ENCODE results near the gene MAPK11. TPM values are rescaled to one million over a fixed set of nuclear protein-coding genes. Genes with fewer than 3 reads are reported as not detected.

Gene MAPK11
- total RNA-seq, 2 experiments from 2014 or later = 5.9 to 6.2 TPM

DNA sequence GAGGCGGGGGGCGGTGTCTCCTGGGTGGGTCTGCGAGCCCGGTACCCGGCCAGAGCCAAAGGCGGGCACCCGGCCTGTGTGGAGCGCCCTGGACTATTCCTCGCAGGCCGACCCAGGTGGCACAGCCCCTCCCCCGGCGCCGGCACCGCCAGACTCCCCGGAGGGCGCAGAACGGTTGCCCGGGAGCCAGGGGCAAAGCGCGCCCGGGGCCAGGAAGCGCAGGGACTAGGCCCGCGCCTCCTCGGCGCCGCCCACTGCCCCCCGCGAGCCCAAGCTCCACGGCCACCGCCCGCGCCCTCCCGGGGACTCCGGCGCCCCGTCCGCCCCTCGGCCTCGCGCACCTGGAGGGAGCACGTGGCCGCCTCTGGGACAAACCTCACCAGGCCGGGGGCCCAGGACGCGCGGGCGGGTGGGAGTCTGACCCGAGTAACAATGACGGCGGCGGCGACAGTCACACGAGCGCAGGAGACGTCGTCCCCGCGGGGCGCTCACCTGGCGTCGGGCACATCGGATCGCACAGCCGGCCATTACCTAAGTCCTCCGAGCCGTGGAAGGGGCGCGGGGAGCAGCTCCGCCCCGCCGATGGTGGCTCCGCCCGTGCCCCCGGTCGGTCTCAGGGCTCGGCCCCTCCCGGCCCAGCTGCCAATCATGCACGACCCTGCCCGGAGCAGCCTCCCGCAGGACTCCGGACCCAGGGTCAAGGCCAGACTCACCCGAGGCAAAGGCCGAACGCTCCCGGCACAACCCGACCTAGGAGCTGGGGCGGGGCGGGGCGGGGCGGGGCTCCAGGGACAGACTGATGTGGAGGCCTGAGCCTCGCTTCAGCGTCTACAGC is 29.8 kb upstream of the MAPK11 start:
- CTCF ChIA-PET = interaction anchor here (1.0 kb wide), 1 partner anchor 14 kb away, joined by 3 read pairs; no protein-coding TSS in a partner anchor

DNA sequence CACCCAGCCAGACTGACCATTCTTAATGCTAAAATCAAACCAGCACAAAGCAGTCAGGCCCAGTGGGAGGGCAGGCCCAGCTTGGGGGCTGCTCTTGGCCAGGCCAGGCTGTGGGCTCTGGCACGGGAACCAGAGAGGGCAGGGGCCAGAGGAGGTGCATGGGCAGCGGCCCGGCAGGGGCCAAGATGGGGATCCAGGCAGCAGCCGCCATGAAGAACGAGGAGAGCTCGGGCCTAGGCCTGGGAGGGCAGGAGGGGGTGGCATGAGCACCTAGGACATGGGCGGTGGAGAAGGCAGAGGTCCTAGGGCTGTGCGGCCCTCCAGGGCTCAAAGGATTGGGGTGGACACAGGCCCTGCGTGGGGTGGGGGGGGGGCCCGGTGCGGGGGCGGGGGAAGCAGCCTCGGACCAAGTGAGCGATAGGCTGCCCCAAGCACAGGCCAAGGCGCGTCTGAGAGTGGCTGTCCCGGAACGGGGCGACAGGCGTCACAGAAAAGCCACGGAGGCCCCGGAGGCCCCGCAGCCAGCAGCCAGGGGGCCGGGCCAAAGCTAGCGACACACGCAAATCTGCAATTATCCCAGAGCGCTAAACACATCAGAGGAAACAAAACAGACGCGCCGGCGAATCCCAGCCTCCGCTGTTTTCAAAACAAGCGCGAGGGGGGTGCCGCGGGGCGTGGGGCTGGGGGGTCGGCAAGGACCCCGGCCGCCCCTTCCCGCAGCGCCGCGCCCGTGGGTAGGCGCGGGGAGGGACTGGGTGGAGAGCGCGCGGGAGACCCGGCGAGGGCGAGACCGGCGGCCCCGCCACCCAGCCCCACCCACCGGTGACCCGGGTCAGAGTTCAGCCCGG is 29.0 kb upstream of the MAPK11 start:
- peaks cover 9% of the 10 kb centered on the region for H3K27me3 Mint-ChIP-seq
- H3K4me1 Mint-ChIP-seq (ENCODE audit: low read depth) = peaks cover 8% of the 10 kb centered on the region
- intact Hi-C loops (cut with micrococcal nuclease) = no loop called here
- DNase-seq = no peak
- ChIA-PET CTCF (interaction anchor here (0.8 to 1.0 kb wide), 2 partner anchors 15 to 23 kb away, joined by 3 read pairs; no protein-coding TSS in a partner anchor), POLR2A (interaction anchor here (0.8 kb wide), 1 partner anchor 8 kb away, joined by 3 read pairs; the partner anchor contains the start of gene PLXNB2)
- no peaks in the 10 kb centered on the region for H3K36me3 Mint-ChIP-seq (ENCODE audit: low read depth)
- H3K9me3 Mint-ChIP-seq = no peaks in the 10 kb centered on the region
- TF ChIP-seq CTCF (IDR thresholded peaks at IDR 0.05) = no peak
- ATAC-seq = no peak
- no peak overlapping the region for H3K4me3 Mint-ChIP-seq
- no peak overlapping the region for H3K27ac Mint-ChIP-seq

More for the DNA sequence above, 29.8 kb upstream of the MAPK11 start:
- no peak for TF ChIP-seq CTCF (IDR thresholded peaks at IDR 0.05)
- Mint-ChIP-seq H3K36me3 (ENCODE audit: low read depth) (no peaks in the 10 kb centered on the region), H3K27ac (no peak overlapping the region), H3K4me1 (ENCODE audit: low read depth) (peaks cover 6% of the 10 kb centered on the region), H3K4me3 (no peak overlapping the region), H3K9me3 (no peaks in the 10 kb centered on the region), H3K27me3 (peaks cover 9% of the 10 kb centered on the region)
- POLR2A ChIA-PET = interaction anchor here (1.0 kb wide), 1 partner anchor 14 kb away, joined by 3 read pairs; no protein-coding TSS in a partner anchor
- intact Hi-C loops (cut with micrococcal nuclease) = no loop called here
- no peak for DNase-seq
- no peak for ATAC-seq

- intact Hi-C loops (cut with micrococcal nuclease) = no loop called here
- ChIA-PET POLR2A (no interaction called here), CTCF (no interaction called here)
- Mint-ChIP-seq H3K4me3 (no peak overlapping the region), H3K27me3 (peaks cover 9% of the 10 kb centered on the region), H3K9me3 (no peaks in the 10 kb centered on the region), H3K4me1 (ENCODE audit: low read depth) (peaks cover 8% of the 10 kb centered on the region), H3K27ac (no peak overlapping the region), H3K36me3 (ENCODE audit: low read depth) (no peaks in the 10 kb centered on the region)
- TF ChIP-seq CTCF (IDR thresholded peaks at IDR 0.05) = no peak
- no peak for ATAC-seq
- DNase-seq = no peak
These were observed 28.1 kb upstream of the MAPK11 start for GRCh38 chr22:50298266-50298637.

DNA sequence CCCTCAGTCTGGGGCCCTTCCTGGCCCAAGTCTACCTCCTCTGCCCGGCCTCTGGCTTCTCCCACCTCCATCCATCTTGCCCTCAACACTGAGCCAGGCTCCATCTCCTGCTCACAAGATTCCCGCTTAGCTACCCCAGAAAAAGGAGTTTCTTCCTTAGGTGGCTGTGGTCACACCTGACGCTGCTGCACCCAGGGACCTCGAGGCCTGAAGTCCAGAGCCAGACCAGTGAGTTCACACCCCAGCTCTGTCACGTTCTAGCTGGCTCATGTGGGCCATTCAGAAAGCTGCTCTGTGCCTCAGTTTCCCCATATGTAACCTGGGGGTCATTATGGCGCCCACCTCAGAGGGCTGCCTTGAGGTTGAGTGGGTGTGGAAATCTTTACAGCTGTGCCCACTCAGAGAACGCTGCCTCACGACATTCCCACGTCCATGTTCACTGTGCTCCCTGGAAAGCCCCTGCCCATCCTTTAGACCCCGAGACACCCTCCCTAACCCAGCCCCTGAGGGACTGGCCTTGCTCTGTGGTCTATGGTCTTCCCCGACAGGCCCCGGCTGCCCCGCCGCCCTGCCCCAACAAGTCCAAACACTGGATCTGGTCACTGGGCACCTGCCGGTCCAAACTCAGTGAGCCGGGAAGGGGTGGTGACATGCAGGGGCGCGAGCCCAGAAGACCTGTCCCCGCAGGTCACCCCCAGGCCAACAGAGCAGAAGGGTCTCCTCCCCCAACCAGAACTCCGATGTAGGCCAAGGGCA is 27.5 kb upstream of the MAPK11 start:
- POLR2A ChIA-PET = no interaction called here
- H3K9me3 Mint-ChIP-seq = no peaks in the 10 kb centered on the region
- H3K4me1 Mint-ChIP-seq (ENCODE audit: low read depth) = peaks cover 6% of the 10 kb centered on the region
- H3K27ac Mint-ChIP-seq = no peak overlapping the region
- H3K4me3 Mint-ChIP-seq = no peak overlapping the region
- H3K36me3 Mint-ChIP-seq (ENCODE audit: low read depth) = no peaks in the 10 kb centered on the region
- TF ChIP-seq CTCF (IDR thresholded peaks at IDR 0.05) = no peak
- peaks cover 6% of the 10 kb centered on the region for H3K27me3 Mint-ChIP-seq
- no peak for ATAC-seq
- CTCF ChIA-PET = interaction anchor here (0.8 kb wide), 1 partner anchor 9 kb away, joined by 3 read pairs; the partner anchor contains the start of gene PLXNB2
- intact Hi-C loops (cut with micrococcal nuclease) = no loop called here
- DNase-seq = no peak
